ENCODE data around the gene SUMF1. TPM values are rescaled to one million over a fixed set of nuclear protein-coding genes. Genes with fewer than 3 reads are reported as not detected.

The SUMF1 gene
- total RNA-seq, 1 experiment from 2014 or later, result 11.8 TPM

- intact Hi-C loops (cut with micrococcal nuclease), result no loop called here
- CTCF ChIA-PET, result interaction anchor here (0.5 to 20.2 kb wide), 7 partner anchors 10 to 1141 kb away, joined by 3 to 288 read pairs (median 4); no protein-coding TSS in a partner anchor
- BruUV-seq (replicated peaks), result no TSS peak
- no peak for TF ChIP-seq CTCF (IDR thresholded peaks at IDR 0.05; ENCODE audit: unreplicated experiment)
- Mint-ChIP-seq H3K9me3 (ENCODE audit: unreplicated experiment) (no peaks in the 10 kb centered on the region), H3K4me1 (ENCODE audit: insufficient read depth, unreplicated experiment) (no peaks in the 10 kb centered on the region), H3K27me3 (ENCODE audit: insufficient read depth, unreplicated experiment) (no peaks in the 10 kb centered on the region), H3K36me3 (ENCODE audit: insufficient read depth, unreplicated experiment) (peaks cover 5% of the 10 kb centered on the region), H3K27ac (ENCODE audit: low read depth, unreplicated experiment) (no peak overlapping the region), H3K4me3 (ENCODE audit: unreplicated experiment) (no peak overlapping the region)
- POLR2A ChIA-PET, result interaction anchor here (0.6 to 1.6 kb wide), 3 partner anchors 10 to 371 kb away, joined by 3 to 5 read pairs (median 3); no protein-coding TSS in a partner anchor
- no peak for DNase-seq (ENCODE audit: unreplicated experiment)
Measured at GRCh38 chr3:4341336-4341675, 125.8 kb downstream of the SUMF1 start.

GRCh38 chr3:4340411-4341335 is 126.4 kb downstream of the SUMF1 start:
- no peak overlapping the region for H3K4me3 Mint-ChIP-seq (ENCODE audit: unreplicated experiment)
- H3K4me1 Mint-ChIP-seq (ENCODE audit: insufficient read depth, unreplicated experiment), result no peaks in the 10 kb centered on the region
- no peaks in the 10 kb centered on the region for H3K9me3 Mint-ChIP-seq (ENCODE audit: unreplicated experiment)
- no TSS peak for BruUV-seq (replicated peaks)
- ChIA-PET CTCF (interaction anchor here (0.5 to 20.2 kb wide), 10 partner anchors 10 to 1140 kb away, joined by 3 to 288 read pairs (median 4); no protein-coding TSS in a partner anchor), POLR2A (interaction anchor here (0.9 kb wide), 1 partner anchor 251 kb away, joined by 3 read pairs; no protein-coding TSS in a partner anchor)
- no peaks in the 10 kb centered on the region for H3K27me3 Mint-ChIP-seq (ENCODE audit: insufficient read depth, unreplicated experiment)
- intact Hi-C loops (cut with micrococcal nuclease), result no loop called here
- H3K36me3 Mint-ChIP-seq (ENCODE audit: insufficient read depth, unreplicated experiment), result peaks cover 5% of the 10 kb centered on the region
- TF ChIP-seq CTCF (IDR thresholded peaks at IDR 0.05; ENCODE audit: unreplicated experiment), result no peak
- DNase-seq (ENCODE audit: unreplicated experiment), result no peak
- H3K27ac Mint-ChIP-seq (ENCODE audit: low read depth, unreplicated experiment), result no peak overlapping the region

GRCh38 chr3:4340077-4340410 is 127.0 kb downstream of the SUMF1 start:
- CTCF ChIA-PET, result interaction anchor here (0.8 to 20.2 kb wide), 5 partner anchors 11 to 291 kb away, joined by 3 to 288 read pairs (median 4); no protein-coding TSS in a partner anchor
- no peak for DNase-seq (ENCODE audit: unreplicated experiment)
- TF ChIP-seq CTCF (IDR thresholded peaks at IDR 0.05; ENCODE audit: unreplicated experiment), result no peak
- H3K4me1 Mint-ChIP-seq (ENCODE audit: insufficient read depth, unreplicated experiment), result no peaks in the 10 kb centered on the region
- no TSS peak for BruUV-seq (replicated peaks)
- no peaks in the 10 kb centered on the region for H3K27me3 Mint-ChIP-seq (ENCODE audit: insufficient read depth, unreplicated experiment)
- no peak overlapping the region for H3K4me3 Mint-ChIP-seq (ENCODE audit: unreplicated experiment)
- POLR2A ChIA-PET, result no interaction called here
- H3K27ac Mint-ChIP-seq (ENCODE audit: low read depth, unreplicated experiment), result no peak overlapping the region
- H3K9me3 Mint-ChIP-seq (ENCODE audit: unreplicated experiment), result no peaks in the 10 kb centered on the region
- intact Hi-C loops (cut with micrococcal nuclease), result no loop called here
- H3K36me3 Mint-ChIP-seq (ENCODE audit: insufficient read depth, unreplicated experiment), result peaks cover 5% of the 10 kb centered on the region

- intact Hi-C loops (cut with micrococcal nuclease), result no loop called here
- no peak overlapping the region for H3K27ac Mint-ChIP-seq (ENCODE audit: low read depth, unreplicated experiment)
- BruUV-seq (replicated peaks), result no TSS peak
- ChIA-PET CTCF (interaction anchor here (0.6 to 20.2 kb wide), 4 partner anchors 11 to 292 kb away, joined by 4 to 288 read pairs (median 6); no protein-coding TSS in a partner anchor), POLR2A (no interaction called here)
- H3K4me1 Mint-ChIP-seq (ENCODE audit: insufficient read depth, unreplicated experiment), result no peaks in the 10 kb centered on the region
- no peak for DNase-seq (ENCODE audit: unreplicated experiment)
- no peak overlapping the region for H3K4me3 Mint-ChIP-seq (ENCODE audit: unreplicated experiment)
- H3K27me3 Mint-ChIP-seq (ENCODE audit: insufficient read depth, unreplicated experiment), result no peaks in the 10 kb centered on the region
- H3K36me3 Mint-ChIP-seq (ENCODE audit: insufficient read depth, unreplicated experiment), result no peaks in the 10 kb centered on the region
- H3K9me3 Mint-ChIP-seq (ENCODE audit: unreplicated experiment), result no peaks in the 10 kb centered on the region
- TF ChIP-seq CTCF (IDR thresholded peaks at IDR 0.05; ENCODE audit: unreplicated experiment), result no peak
Measured at GRCh38 chr3:4338751-4339150, 128.3 kb downstream of the SUMF1 start.

Data from MCF 10A (cell line).